Liver (tissue), 3 donors: Measurements from ENCODE around the gene S100A16.
A peak's percentile ranks its signal among the peaks of the same experiment; 100 is the strongest.

ENCODE experiments used
- CTCF ChIP-seq: fragments of 150-350 bp; IDR thresholded peaks from 2 replicates; pipeline ENCODE4 v1.5.1; 2017; ENCODE audit warnings: improper control_type of control experiment, low read depth, low read length; ENCODE audit not compliant: missing input control
- GABPA ChIP-seq, 2 donors: IDR thresholded peaks in 1 of 2; conservative IDR thresholded peaks in 1 of 2; 2 replicates each; pipeline ENCODE4 v1.6.1; 2016; ENCODE audit warnings: antibody characterized with exemption in 2 of 2, mild to moderate bottlenecking in 1 of 2, moderate library complexity in 1 of 2
- HNF4G ChIP-seq: IDR thresholded peaks from 2 replicates; pipeline ENCODE4 v1.6.1; 2016; ENCODE audit warnings: antibody characterized with exemption
- JUND ChIP-seq, 2 donors: IDR thresholded peaks; 2 replicates each; pipeline ENCODE4 v1.6.1; 2016; ENCODE audit warnings: antibody characterized with exemption in 2 of 2
- RAD21 ChIP-seq, 2 donors: IDR thresholded peaks; 2 replicates each; pipeline ENCODE4 v1.6.1; 2016; ENCODE audit warnings: antibody characterized with exemption in 2 of 2, mild to moderate bottlenecking in 2 of 2
- REST ChIP-seq: IDR thresholded peaks from 2 replicates; pipeline ENCODE4 v1.6.1; 2016; ENCODE audit warnings: antibody characterized with exemption, mild to moderate bottlenecking
- RXRA ChIP-seq, 2 donors: IDR thresholded peaks; 2 replicates each; pipeline ENCODE4 v1.6.1; 2017 to 2018; ENCODE audit warnings: antibody characterized with exemption in 2 of 2, mild to moderate bottlenecking in 1 of 2
- TAF1 ChIP-seq: conservative IDR thresholded peaks from 2 replicates; pipeline ENCODE4 v1.6.1; 2016; ENCODE audit warnings: antibody characterized with exemption, mild to moderate bottlenecking
- TF ChIP-seq, protein P1 (sequence below): IDR thresholded peaks from 2 replicates; pipeline ENCODE4 v1.6.1; 2016; ENCODE audit warnings: antibody characterized with exemption
- TF ChIP-seq, protein P2 (sequence below): IDR thresholded peaks from 2 replicates; pipeline ENCODE4 v1.6.1; 2016; ENCODE audit warnings: antibody characterized with exemption
- donor health status: healthy.
- donor health status: healthy.

- no peak for TF ChIP-seq CTCF
- no peak for TF ChIP-seq JUND (IDR thresholded peaks at IDR 0.05)
- TF ChIP-seq, protein P1, sequence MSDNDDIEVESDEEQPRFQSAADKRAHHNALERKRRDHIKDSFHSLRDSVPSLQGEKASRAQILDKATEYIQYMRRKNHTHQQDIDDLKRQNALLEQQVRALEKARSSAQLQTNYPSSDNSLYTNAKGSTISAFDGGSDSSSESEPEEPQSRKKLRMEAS: no peak
- peak; percentile 85 for TF ChIP-seq TAF1
- TF ChIP-seq REST: no peak
- TF ChIP-seq RXRA (IDR thresholded peaks at IDR 0.05): no peak
- no peak for TF ChIP-seq GABPA (IDR thresholded peaks at IDR 0.05 in 1 of 2, conservative IDR thresholded peaks at IDR 0.05 in 1 of 2)
- TF ChIP-seq RAD21 (IDR thresholded peaks at IDR 0.05): peak in 1 of 2 donors; percentile 42
- no peak for TF ChIP-seq HNF4G
- TF ChIP-seq, protein P2, sequence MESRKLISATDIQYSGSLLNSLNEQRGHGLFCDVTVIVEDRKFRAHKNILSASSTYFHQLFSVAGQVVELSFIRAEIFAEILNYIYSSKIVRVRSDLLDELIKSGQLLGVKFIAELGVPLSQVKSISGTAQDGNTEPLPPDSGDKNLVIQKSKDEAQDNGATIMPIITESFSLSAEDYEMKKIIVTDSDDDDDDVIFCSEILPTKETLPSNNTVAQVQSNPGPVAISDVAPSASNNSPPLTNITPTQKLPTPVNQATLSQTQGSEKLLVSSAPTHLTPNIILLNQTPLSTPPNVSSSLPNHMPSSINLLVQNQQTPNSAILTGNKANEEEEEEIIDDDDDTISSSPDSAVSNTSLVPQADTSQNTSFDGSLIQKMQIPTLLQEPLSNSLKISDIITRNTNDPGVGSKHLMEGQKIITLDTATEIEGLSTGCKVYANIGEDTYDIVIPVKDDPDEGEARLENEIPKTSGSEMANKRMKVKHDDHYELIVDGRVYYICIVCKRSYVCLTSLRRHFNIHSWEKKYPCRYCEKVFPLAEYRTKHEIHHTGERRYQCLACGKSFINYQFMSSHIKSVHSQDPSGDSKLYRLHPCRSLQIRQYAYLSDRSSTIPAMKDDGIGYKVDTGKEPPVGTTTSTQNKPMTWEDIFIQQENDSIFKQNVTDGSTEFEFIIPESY: no peak
These were observed 14.2 kb upstream of the S100A16 start, which contains the start of gene S100A13 for GRCh38 chr1:153626904-153627714.
